Esophagus squamous epithelium (tissue), 4 donors: ENCODE results near the gene UBR2.

Source experiments
- POLR2A ChIP-seq, 4 donors: fragments of 450-650 bp; IDR thresholded peaks; one replicate each; pipeline ENCODE4 v1.6.1; 2017; ENCODE audit warnings: antibody characterized with exemption in 4 of 4, mild to moderate bottlenecking in 4 of 4, moderate library complexity in 3 of 4
- TF ChIP-seq, protein P1 (sequence below), 6 experiments: fragments of 450-650 bp in 4 of 6; fragments of 200-600 bp in 2 of 6; sonication (generic) in 2 of 6; IDR thresholded peaks; one replicate each; pipeline ENCODE4 v1.5.1; 2016 to 2019; ENCODE audit warnings: antibody characterized with exemption in 6 of 6, mild to moderate bottlenecking in 4 of 6, moderate library complexity in 4 of 6

DNA sequence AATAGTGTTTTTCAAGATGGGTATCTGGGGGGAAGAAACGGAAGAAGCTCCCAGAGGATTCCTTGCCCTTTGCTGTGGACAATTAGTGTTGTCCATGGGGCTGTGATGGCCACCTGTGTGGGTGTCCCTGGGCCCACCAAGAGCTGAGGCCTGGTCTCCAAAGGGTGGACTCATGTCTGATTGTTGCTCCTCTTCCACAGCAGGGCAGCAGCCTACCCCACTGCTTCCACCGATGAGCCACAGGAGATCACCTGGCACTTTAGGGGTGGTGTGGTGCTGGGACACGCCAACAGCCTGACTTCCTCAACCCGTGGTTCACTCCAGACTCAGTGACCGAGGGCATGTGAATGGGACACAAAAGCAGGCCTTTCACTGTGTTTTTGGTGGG lies 133.4 kb downstream of the UBR2 start:
- TF ChIP-seq, protein P1, sequence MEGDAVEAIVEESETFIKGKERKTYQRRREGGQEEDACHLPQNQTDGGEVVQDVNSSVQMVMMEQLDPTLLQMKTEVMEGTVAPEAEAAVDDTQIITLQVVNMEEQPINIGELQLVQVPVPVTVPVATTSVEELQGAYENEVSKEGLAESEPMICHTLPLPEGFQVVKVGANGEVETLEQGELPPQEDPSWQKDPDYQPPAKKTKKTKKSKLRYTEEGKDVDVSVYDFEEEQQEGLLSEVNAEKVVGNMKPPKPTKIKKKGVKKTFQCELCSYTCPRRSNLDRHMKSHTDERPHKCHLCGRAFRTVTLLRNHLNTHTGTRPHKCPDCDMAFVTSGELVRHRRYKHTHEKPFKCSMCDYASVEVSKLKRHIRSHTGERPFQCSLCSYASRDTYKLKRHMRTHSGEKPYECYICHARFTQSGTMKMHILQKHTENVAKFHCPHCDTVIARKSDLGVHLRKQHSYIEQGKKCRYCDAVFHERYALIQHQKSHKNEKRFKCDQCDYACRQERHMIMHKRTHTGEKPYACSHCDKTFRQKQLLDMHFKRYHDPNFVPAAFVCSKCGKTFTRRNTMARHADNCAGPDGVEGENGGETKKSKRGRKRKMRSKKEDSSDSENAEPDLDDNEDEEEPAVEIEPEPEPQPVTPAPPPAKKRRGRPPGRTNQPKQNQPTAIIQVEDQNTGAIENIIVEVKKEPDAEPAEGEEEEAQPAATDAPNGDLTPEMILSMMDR (IDR thresholded peaks at IDR 0.05), result no peak
- no peak for TF ChIP-seq POLR2A (IDR thresholded peaks at IDR 0.05)
